ENCODE results near the gene CCR4. TPM values are rescaled to one million over a fixed set of nuclear protein-coding genes. Genes with fewer than 3 reads are reported as not detected.

Gene CCR4
- total RNA-seq, 1 experiment from 2014 or later, result not detected

DNA sequence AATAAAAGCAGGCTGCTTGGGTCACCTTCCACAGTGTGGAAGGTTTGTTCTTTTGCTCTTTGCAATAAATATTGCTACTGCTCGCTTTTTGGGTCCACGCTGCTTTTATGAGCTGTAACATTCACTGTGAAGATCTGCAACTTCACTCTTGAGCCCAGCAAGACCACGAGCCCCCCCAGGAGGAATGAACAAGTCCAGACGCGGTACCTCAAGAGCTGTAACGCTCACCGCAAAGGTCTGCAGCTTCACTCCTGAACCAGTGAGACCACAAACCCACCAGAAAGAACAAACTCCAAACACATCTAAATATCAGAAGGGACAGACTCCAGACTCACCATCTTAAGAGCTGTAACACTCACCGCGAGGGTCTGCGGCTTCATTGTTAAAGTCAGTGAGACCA, 47.5 kb upstream of the CCR4 start:
- ATAC-seq (no peak), DNase-seq (ENCODE audit: low read depth, low spot score) (no peak)
- H3K27me3 ChIP-seq (ENCODE audit: insufficient read depth, low read length), result no peaks in the 10 kb centered on the region
- ChIA-PET POLR2A (no interaction called here), RAD21 (ENCODE audit: low non-redundant PET in 1 of 2, low total read pairs in 2 of 2, uncharacterized antibody in 2 of 2, unreplicated experiment in 2 of 2) (no interaction called here), CTCF (interaction anchor here (1.1 kb wide), 1 partner anchor 8 kb away, joined by 3 read pairs; no protein-coding TSS in a partner anchor)
- intact Hi-C loops (cut with micrococcal nuclease), result no loop called here
- H3K79me2 ChIP-seq (ENCODE audit: insufficient read depth, low read length), result no peaks in the 10 kb centered on the region
- TF ChIP-seq CBX3 (IDR thresholded peaks at IDR 0.05; ENCODE audit: low read depth) (no peak), JUND (IDR thresholded peaks at IDR 0.05) (no peak), ZFX (IDR thresholded peaks at IDR 0.05) (no peak), SRF (IDR thresholded peaks at IDR 0.05; ENCODE audit: low read depth) (no peak), EZH2 (IDR thresholded peaks at IDR 0.05) (no peak), POLR2AphosphoS5 (IDR thresholded peaks at IDR 0.05; ENCODE audit: low read depth, low read length) (no peak), SIN3A (IDR thresholded peaks at IDR 0.05; ENCODE audit: low read depth) (no peak), TCF7L2 (IDR thresholded peaks at IDR 0.05; ENCODE audit: borderline replicate concordance, extremely low read depth, insufficient read depth, insufficient read length) (no peak), FOSL1 (IDR thresholded peaks at IDR 0.05; ENCODE audit: low read depth) (no peak), YY1 (IDR thresholded peaks at IDR 0.05; ENCODE audit: extremely low read depth, insufficient replicate concordance, low read depth, low read length) (no peak), ZBTB33 (IDR thresholded peaks at IDR 0.05; ENCODE audit: extremely low read depth, insufficient replicate concordance, low read length) (no peak), CEBPB (IDR thresholded peaks at IDR 0.05; ENCODE audit: low read depth) (no peak)
- TF ChIP-seq, protein P1, sequence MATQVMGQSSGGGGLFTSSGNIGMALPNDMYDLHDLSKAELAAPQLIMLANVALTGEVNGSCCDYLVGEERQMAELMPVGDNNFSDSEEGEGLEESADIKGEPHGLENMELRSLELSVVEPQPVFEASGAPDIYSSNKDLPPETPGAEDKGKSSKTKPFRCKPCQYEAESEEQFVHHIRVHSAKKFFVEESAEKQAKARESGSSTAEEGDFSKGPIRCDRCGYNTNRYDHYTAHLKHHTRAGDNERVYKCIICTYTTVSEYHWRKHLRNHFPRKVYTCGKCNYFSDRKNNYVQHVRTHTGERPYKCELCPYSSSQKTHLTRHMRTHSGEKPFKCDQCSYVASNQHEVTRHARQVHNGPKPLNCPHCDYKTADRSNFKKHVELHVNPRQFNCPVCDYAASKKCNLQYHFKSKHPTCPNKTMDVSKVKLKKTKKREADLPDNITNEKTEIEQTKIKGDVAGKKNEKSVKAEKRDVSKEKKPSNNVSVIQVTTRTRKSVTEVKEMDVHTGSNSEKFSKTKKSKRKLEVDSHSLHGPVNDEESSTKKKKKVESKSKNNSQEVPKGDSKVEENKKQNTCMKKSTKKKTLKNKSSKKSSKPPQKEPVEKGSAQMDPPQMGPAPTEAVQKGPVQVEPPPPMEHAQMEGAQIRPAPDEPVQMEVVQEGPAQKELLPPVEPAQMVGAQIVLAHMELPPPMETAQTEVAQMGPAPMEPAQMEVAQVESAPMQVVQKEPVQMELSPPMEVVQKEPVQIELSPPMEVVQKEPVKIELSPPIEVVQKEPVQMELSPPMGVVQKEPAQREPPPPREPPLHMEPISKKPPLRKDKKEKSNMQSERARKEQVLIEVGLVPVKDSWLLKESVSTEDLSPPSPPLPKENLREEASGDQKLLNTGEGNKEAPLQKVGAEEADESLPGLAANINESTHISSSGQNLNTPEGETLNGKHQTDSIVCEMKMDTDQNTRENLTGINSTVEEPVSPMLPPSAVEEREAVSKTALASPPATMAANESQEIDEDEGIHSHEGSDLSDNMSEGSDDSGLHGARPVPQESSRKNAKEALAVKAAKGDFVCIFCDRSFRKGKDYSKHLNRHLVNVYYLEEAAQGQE (IDR thresholded peaks at IDR 0.05; ENCODE audit: low read depth), result no peak
- no peaks in the 10 kb centered on the region for H3K9me3 ChIP-seq (ENCODE audit: control insufficient read depth in 1 of 2, insufficient read depth in 1 of 2, low read depth in 1 of 2, low read length in 2 of 2)
- no peaks in the 10 kb centered on the region for H3K9me2 ChIP-seq (ENCODE audit: insufficient read depth)
- H3K36me3 ChIP-seq (ENCODE audit: control insufficient read depth in 1 of 2, insufficient read depth in 2 of 2, low read length in 2 of 2), result no peaks in the 10 kb centered on the region
- no peaks in the 10 kb centered on the region for H4K20me1 ChIP-seq (ENCODE audit: insufficient read depth)
- H3K27ac ChIP-seq (ENCODE audit: low read depth, low read length), result no peak overlapping the region
- BruUV-seq (replicated peaks), result no TSS peak
- no peak overlapping the region for H2AFZ ChIP-seq (ENCODE audit: low read depth, low read length, poor library complexity, severe bottlenecking)
- H3K9ac ChIP-seq (ENCODE audit: low read length), result no peak overlapping the region
- no peaks in the 10 kb centered on the region for H3K4me1 ChIP-seq (ENCODE audit: control insufficient read depth in 1 of 2, insufficient read depth in 2 of 2, low read length in 2 of 2)
- no peak overlapping the region for H3K4me2 ChIP-seq (ENCODE audit: low read length)
- H3K4me3 ChIP-seq (replicated peaks in 1 of 2; ENCODE audit: low read depth in 1 of 2, low read length in 2 of 2), result no peak overlapping the region

Measured in HCT116 (cell line).